ENCODE results near the gene CAMTA1. TPM values are rescaled to one million over a fixed set of nuclear protein-coding genes. Genes with fewer than 3 reads are reported as not detected.

CAMTA1 gene
- total RNA-seq, 1 experiment from 2014 or later = 82.2 TPM

GRCh38 chr1:7538033-7538432, 752.8 kb downstream of the CAMTA1 start:
- Histone ChIP-seq H3K4me1 (ENCODE audit: control insufficient read depth, insufficient read depth, low read length) (peaks cover 3% of the 10 kb centered on the region; the same call in 1 of the 2 replicates), H3K9me3 (ENCODE audit: control insufficient read depth, insufficient read depth, low read depth, low read length) (no peaks in the 10 kb centered on the region), H3K4me3 (ENCODE audit: low read depth in 2 of 2, low read length in 2 of 2) (no peak overlapping the region), H3K27me3 (ENCODE audit: control insufficient read depth, insufficient read depth, low read length) (no peaks in the 10 kb centered on the region), H3K27ac (ENCODE audit: low read length) (no peak overlapping the region), H3K36me3 (ENCODE audit: control insufficient read depth, insufficient read depth, low read length) (no peaks in the 10 kb centered on the region)
- ATAC-seq (no peak), DNase-seq (ENCODE audit: low read depth, low spot score) (no peak)
- in situ Hi-C loops (cut with HindIII; ENCODE audit: low pct_unique_long_range_greater_than_20kb, low sequenced_read_pairs) (no loop called here), intact Hi-C loops (cut with micrococcal nuclease; ENCODE audit: unreplicated experiment) (loop anchor here (10.0 kb wide), 1 partner anchor 313 kb away; no protein-coding TSS in a partner anchor)
- ChIA-PET POLR2A (no interaction called here), CTCF (interaction anchor here (0.8 kb wide), 1 partner anchor 13 kb away, joined by 3 read pairs; no protein-coding TSS in a partner anchor)
- no TSS peak for BruUV-seq (replicated peaks)
- TF ChIP-seq REST (IDR thresholded peaks at IDR 0.05; ENCODE audit: insufficient read depth in 1 of 2, low read depth in 2 of 2, low read length in 1 of 2) (no peak), POLR2AphosphoS5 (IDR thresholded peaks at IDR 0.05; ENCODE audit: low read depth, low read length) (no peak), SIN3A (IDR thresholded peaks at IDR 0.05; ENCODE audit: borderline replicate concordance, insufficient read depth, low read depth, low read length) (no peak), TCF7L2 (IDR thresholded peaks at IDR 0.05; ENCODE audit: low read depth, low read length) (no peak)
- TF ChIP-seq, protein P1, sequence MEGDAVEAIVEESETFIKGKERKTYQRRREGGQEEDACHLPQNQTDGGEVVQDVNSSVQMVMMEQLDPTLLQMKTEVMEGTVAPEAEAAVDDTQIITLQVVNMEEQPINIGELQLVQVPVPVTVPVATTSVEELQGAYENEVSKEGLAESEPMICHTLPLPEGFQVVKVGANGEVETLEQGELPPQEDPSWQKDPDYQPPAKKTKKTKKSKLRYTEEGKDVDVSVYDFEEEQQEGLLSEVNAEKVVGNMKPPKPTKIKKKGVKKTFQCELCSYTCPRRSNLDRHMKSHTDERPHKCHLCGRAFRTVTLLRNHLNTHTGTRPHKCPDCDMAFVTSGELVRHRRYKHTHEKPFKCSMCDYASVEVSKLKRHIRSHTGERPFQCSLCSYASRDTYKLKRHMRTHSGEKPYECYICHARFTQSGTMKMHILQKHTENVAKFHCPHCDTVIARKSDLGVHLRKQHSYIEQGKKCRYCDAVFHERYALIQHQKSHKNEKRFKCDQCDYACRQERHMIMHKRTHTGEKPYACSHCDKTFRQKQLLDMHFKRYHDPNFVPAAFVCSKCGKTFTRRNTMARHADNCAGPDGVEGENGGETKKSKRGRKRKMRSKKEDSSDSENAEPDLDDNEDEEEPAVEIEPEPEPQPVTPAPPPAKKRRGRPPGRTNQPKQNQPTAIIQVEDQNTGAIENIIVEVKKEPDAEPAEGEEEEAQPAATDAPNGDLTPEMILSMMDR (IDR thresholded peaks at IDR 0.05) = no peak

DNA sequence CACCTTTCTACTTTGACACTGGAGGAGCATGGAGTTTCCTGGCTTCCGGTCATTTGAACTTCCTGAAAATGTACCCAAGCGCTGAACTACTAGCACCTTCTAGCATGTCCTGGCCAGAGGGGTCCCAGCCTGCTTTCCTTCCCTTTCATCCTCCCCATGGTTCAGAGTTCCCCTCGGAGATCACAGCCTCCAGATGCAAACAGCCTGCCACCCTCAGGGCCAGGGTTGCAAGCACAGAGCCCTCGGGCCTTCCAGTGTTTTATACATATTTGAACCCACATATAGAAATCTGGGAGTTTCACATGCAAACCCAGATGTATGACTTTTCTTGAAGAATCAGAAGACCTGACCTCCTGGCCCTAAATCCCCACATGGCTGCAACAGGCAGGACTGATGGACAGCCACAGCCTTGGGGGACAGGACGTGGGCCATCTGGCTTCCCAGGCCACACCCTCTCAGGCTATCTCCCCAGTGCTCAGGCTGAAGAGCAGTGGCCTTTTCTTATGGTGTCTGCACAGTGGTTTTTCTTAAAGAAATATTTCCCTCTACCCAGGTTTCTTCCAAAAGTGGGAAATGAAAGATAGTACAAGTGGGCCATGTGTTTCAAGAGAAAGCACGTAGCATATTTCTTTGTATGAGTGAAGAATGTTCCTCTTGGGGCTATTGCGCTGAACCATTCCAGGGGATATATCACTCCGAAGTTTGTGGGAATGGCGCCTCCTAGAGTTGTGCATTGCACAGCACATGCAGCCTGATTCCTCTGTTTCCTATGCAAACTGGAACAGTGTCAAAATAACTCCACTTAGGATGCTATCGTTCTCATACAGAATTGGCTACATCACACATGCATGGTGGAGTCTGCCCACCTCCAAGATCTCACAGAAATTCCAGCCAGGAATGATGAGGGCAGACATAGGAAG, 753.9 kb downstream of the CAMTA1 start:
- ChIA-PET POLR2A (no interaction called here), CTCF (no interaction called here)
- DNase-seq (ENCODE audit: low read depth, low spot score) (no peak), ATAC-seq (no peak)
- peaks cover 3% of the 10 kb centered on the region; the same call in 1 of the 2 replicates for H3K4me1 ChIP-seq (ENCODE audit: control insufficient read depth, insufficient read depth, low read length)
- H3K36me3 ChIP-seq (ENCODE audit: control insufficient read depth, insufficient read depth, low read length) = no peaks in the 10 kb centered on the region
- no peak overlapping the region for H3K27ac ChIP-seq (ENCODE audit: low read length)
- TF ChIP-seq SIN3A (IDR thresholded peaks at IDR 0.05; ENCODE audit: borderline replicate concordance, insufficient read depth, low read depth, low read length) (no peak), TCF7L2 (IDR thresholded peaks at IDR 0.05; ENCODE audit: low read depth, low read length) (no peak), REST (IDR thresholded peaks at IDR 0.05; ENCODE audit: insufficient read depth in 1 of 2, low read depth in 2 of 2, low read length in 1 of 2) (no peak), POLR2AphosphoS5 (IDR thresholded peaks at IDR 0.05; ENCODE audit: low read depth, low read length) (no peak)
- TF ChIP-seq, protein P1 (IDR thresholded peaks at IDR 0.05) = no peak
- no peaks in the 10 kb centered on the region for H3K27me3 ChIP-seq (ENCODE audit: control insufficient read depth, insufficient read depth, low read length)
- H3K4me3 ChIP-seq (ENCODE audit: low read depth in 2 of 2, low read length in 2 of 2) = no peak overlapping the region
- BruUV-seq (replicated peaks) = no TSS peak
- H3K9me3 ChIP-seq (ENCODE audit: control insufficient read depth, insufficient read depth, low read depth, low read length) = no peaks in the 10 kb centered on the region
- in situ Hi-C loops (cut with HindIII; ENCODE audit: low pct_unique_long_range_greater_than_20kb, low sequenced_read_pairs) (no loop called here), intact Hi-C loops (cut with micrococcal nuclease; ENCODE audit: unreplicated experiment) (loop anchor here (10.0 kb wide), 1 partner anchor 314 kb away; no protein-coding TSS in a partner anchor)
